HL-60 (cell line): ENCODE results near the gene TRAP1.
"Not testable (repeated sequence)": the region's sequence is repeated elsewhere in the genome, so short reads cannot be mapped to it uniquely, and the experiment has no call there.

ENCODE experiments used
- DNase-seq, 2 experiments: peaks; one replicate each; pipeline ENCODE4 v3.0.0-alpha.2; 2010 to 2020; ENCODE audit warnings: low read depth in 1 of 2, low spot score in 1 of 2
- H3K27ac ChIP-seq: fragments of 250-450 bp; sonication (Bioruptor Pico); replicated peaks from 2 replicates; pipeline ENCODE4 v1.5.1; 2020; ENCODE audit warnings: mild to moderate bottlenecking, moderate library complexity
- H3K27me3 ChIP-seq: fragments of 250-450 bp; sonication (Bioruptor Pico); 2 replicates; pipeline ENCODE4 v1.5.1; 2021; ENCODE audit warnings: mild to moderate bottlenecking, moderate library complexity; ENCODE audit not compliant: insufficient read depth, poor library complexity, severe bottlenecking
- H3K4me3 ChIP-seq: replicated peaks from 2 replicates; pipeline ENCODE4 v1.5.1; 2011; ENCODE audit warnings: mild to moderate bottlenecking, control low read depth, low read length; ENCODE audit not compliant: insufficient read depth
- CTCF ChIP-seq: IDR thresholded peaks from one replicate; pipeline ENCODE4 v1.5.1; 2011; ENCODE audit warnings: low read length, control low read depth, inconsistent platforms; ENCODE audit not compliant: insufficient read depth
- GABPA ChIP-seq: IDR thresholded peaks from 2 replicates; pipeline ENCODE4 v1.6.1; 2012; ENCODE audit warnings: low read depth
- POLR2AphosphoS5 ChIP-seq: IDR thresholded peaks from 2 replicates; pipeline ENCODE4 v1.6.1; 2012; ENCODE audit warnings: low read depth
- REST ChIP-seq: IDR thresholded peaks from 2 replicates; pipeline ENCODE4 v1.6.1; 2012; ENCODE audit warnings: low read depth; ENCODE audit not compliant: insufficient replicate concordance
- SPI1 ChIP-seq: IDR thresholded peaks from 2 replicates; pipeline ENCODE4 v1.6.1; 2012; ENCODE audit warnings: low read depth, mild to moderate bottlenecking, borderline replicate concordance

The TRAP1 gene

GRCh38 chr16:3610698-3611145 is 106.6 kb downstream of the TRAP1 start:
- Histone ChIP-seq H3K27ac (peak overlapping the region; percentile 83), H3K27me3 (no peaks in the 10 kb centered on the region), H3K4me3 (peak overlapping the region; percentile 94)
- TF ChIP-seq REST = no peak
- TF ChIP-seq GABPA = no peak
- TF ChIP-seq CTCF = no peak
- no peak for TF ChIP-seq POLR2AphosphoS5
- no peak for TF ChIP-seq SPI1
- no peak for DNase-seq

- Histone ChIP-seq H3K4me3 (peak overlapping the region; percentile 94), H3K27me3 (no peaks in the 10 kb centered on the region), H3K27ac (peak overlapping the region; percentile 83)
- DNase-seq = peak in 1 of 2 experiments; percentile 60
- TF ChIP-seq SPI1 = peak; percentile 95
- no peak for TF ChIP-seq GABPA
Observed at GRCh38 chr16:3609895-3610697, 107.2 kb downstream of the TRAP1 start.

GRCh38 chr16:3608976-3609375 is 108.3 kb downstream of the TRAP1 start:
- not testable (repeated sequence) for DNase-seq, H3K4me3 ChIP-seq, H3K27me3 ChIP-seq, H3K27ac ChIP-seq

- Histone ChIP-seq H3K27ac (no peak overlapping the region), H3K27me3 (no peaks in the 10 kb centered on the region), H3K4me3 (no peak overlapping the region)
Observed at GRCh38 chr16:3608069-3608468, 109.3 kb downstream of the TRAP1 start.

More at GRCh38 chr16:3608069-3608468, 109.3 kb downstream of the TRAP1 start:
- DNase-seq = no peak
- TF ChIP-seq POLR2AphosphoS5 = no peak
